ENCODE measurements around the gene SORCS3.

The SORCS3 gene

GRCh38 chr10:104988686-104989085 lies 347.6 kb downstream of the SORCS3 start:
- Histone ChIP-seq H3K9me3 (ENCODE audit: insufficient read depth, low read length) (no peaks in the 10 kb centered on the region), H3K36me3 (ENCODE audit: low read length) (no peaks in the 10 kb centered on the region), H3K27me3 (ENCODE audit: low read length) (no peaks in the 10 kb centered on the region), H2AFZ (ENCODE audit: low read depth, low read length, severe bottlenecking) (no peak overlapping the region), H4K20me1 (ENCODE audit: low read depth, low read length) (no peaks in the 10 kb centered on the region), H3K27ac (ENCODE audit: low read depth, low read length) (no peak overlapping the region), H3K9ac (ENCODE audit: low read length) (no peak overlapping the region), H3K79me2 (ENCODE audit: insufficient read depth, low read length) (no peaks in the 10 kb centered on the region), H3F3A (ENCODE audit: insufficient read depth) (no peaks in the 10 kb centered on the region), H3K9me2 (replicated peaks; ENCODE audit: insufficient read depth, low read length) (no peaks in the 10 kb centered on the region), H3K4me2 (ENCODE audit: low read depth, low read length, poor library complexity, severe bottlenecking) (no peak overlapping the region), H3K4me3 (ENCODE audit: insufficient read depth, low read length, poor library complexity, severe bottlenecking) (no peak overlapping the region)
- TF ChIP-seq EZH2phosphoT487 (conservative IDR thresholded peaks at IDR 0.05; ENCODE audit: low read length) (no peak), CTCF (IDR thresholded peaks at IDR 0.05; ENCODE audit: insufficient read depth, low read length, poor library complexity, severe bottlenecking) (no peak)

- no peak overlapping the region for H3K27ac ChIP-seq (ENCODE audit: low read depth, low read length)
- TF ChIP-seq CTCF (IDR thresholded peaks at IDR 0.05; ENCODE audit: insufficient read depth, low read length, poor library complexity, severe bottlenecking): no peak
- H3K9ac ChIP-seq (ENCODE audit: low read length): no peak overlapping the region
- H3K9me3 ChIP-seq (ENCODE audit: insufficient read depth, low read length): no peaks in the 10 kb centered on the region
- no peaks in the 10 kb centered on the region for H4K20me1 ChIP-seq (ENCODE audit: low read depth, low read length)
- no peak overlapping the region for H2AFZ ChIP-seq (ENCODE audit: low read depth, low read length, severe bottlenecking)
- H3K27me3 ChIP-seq (ENCODE audit: low read length): no peaks in the 10 kb centered on the region
- no peak overlapping the region for H3K4me2 ChIP-seq (ENCODE audit: low read depth, low read length, poor library complexity, severe bottlenecking)
- H3F3A ChIP-seq (ENCODE audit: insufficient read depth): no peaks in the 10 kb centered on the region
- H3K79me2 ChIP-seq (ENCODE audit: insufficient read depth, low read length): no peaks in the 10 kb centered on the region
- no peaks in the 10 kb centered on the region for H3K36me3 ChIP-seq (ENCODE audit: low read length)
- H3K9me2 ChIP-seq (replicated peaks; ENCODE audit: insufficient read depth, low read length): no peaks in the 10 kb centered on the region
- H3K4me3 ChIP-seq (ENCODE audit: insufficient read depth, low read length, poor library complexity, severe bottlenecking): no peak overlapping the region
Measured at GRCh38 chr10:104989880-104990279, 348.8 kb downstream of the SORCS3 start.

- no peak overlapping the region for H3K9ac ChIP-seq (ENCODE audit: low read length)
- no peaks in the 10 kb centered on the region for H3K36me3 ChIP-seq (ENCODE audit: low read length)
- no peaks in the 10 kb centered on the region for H3K9me3 ChIP-seq (ENCODE audit: insufficient read depth, low read length)
- no peak overlapping the region for H3K4me2 ChIP-seq (ENCODE audit: low read depth, low read length, poor library complexity, severe bottlenecking)
- no peaks in the 10 kb centered on the region for H4K20me1 ChIP-seq (ENCODE audit: low read depth, low read length)
- no peaks in the 10 kb centered on the region for H3K79me2 ChIP-seq (ENCODE audit: insufficient read depth, low read length)
- H3K4me3 ChIP-seq (ENCODE audit: insufficient read depth, low read length, poor library complexity, severe bottlenecking): no peak overlapping the region
- no peak for TF ChIP-seq EZH2phosphoT487 (conservative IDR thresholded peaks at IDR 0.05; ENCODE audit: low read length)
- TF ChIP-seq CTCF (IDR thresholded peaks at IDR 0.05; ENCODE audit: insufficient read depth, low read length, poor library complexity, severe bottlenecking): no peak
- H2AFZ ChIP-seq (ENCODE audit: low read depth, low read length, severe bottlenecking): no peak overlapping the region
- H3K9me2 ChIP-seq (replicated peaks; ENCODE audit: insufficient read depth, low read length): no peaks in the 10 kb centered on the region
- no peaks in the 10 kb centered on the region for H3F3A ChIP-seq (ENCODE audit: insufficient read depth)
- H3K27me3 ChIP-seq (ENCODE audit: low read length): no peaks in the 10 kb centered on the region
- no peak overlapping the region for H3K27ac ChIP-seq (ENCODE audit: low read depth, low read length)
Measured at GRCh38 chr10:104993085-104993484, 352.0 kb downstream of the SORCS3 start.

- TF ChIP-seq EZH2phosphoT487 (conservative IDR thresholded peaks at IDR 0.05; ENCODE audit: low read length): no peak
- TF ChIP-seq CTCF (IDR thresholded peaks at IDR 0.05; ENCODE audit: insufficient read depth, low read length, poor library complexity, severe bottlenecking): no peak
- Histone ChIP-seq H3K27me3 (ENCODE audit: low read length) (no peaks in the 10 kb centered on the region), H3K27ac (ENCODE audit: low read depth, low read length) (no peak overlapping the region), H3K9me2 (replicated peaks; ENCODE audit: insufficient read depth, low read length) (no peaks in the 10 kb centered on the region), H3K36me3 (ENCODE audit: low read length) (no peaks in the 10 kb centered on the region), H3F3A (ENCODE audit: insufficient read depth) (no peaks in the 10 kb centered on the region), H4K20me1 (ENCODE audit: low read depth, low read length) (no peaks in the 10 kb centered on the region), H3K9me3 (ENCODE audit: insufficient read depth, low read length) (no peaks in the 10 kb centered on the region), H3K9ac (ENCODE audit: low read length) (no peak overlapping the region), H3K4me2 (ENCODE audit: low read depth, low read length, poor library complexity, severe bottlenecking) (no peak overlapping the region), H3K4me3 (ENCODE audit: insufficient read depth, low read length, poor library complexity, severe bottlenecking) (no peak overlapping the region), H3K79me2 (ENCODE audit: insufficient read depth, low read length) (no peaks in the 10 kb centered on the region), H2AFZ (ENCODE audit: low read depth, low read length, severe bottlenecking) (no peak overlapping the region)
Measured at GRCh38 chr10:105001269-105001668, 360.2 kb downstream of the SORCS3 start.
